ENCODE results near the gene SREBF2. TPM values are rescaled to one million over a fixed set of nuclear protein-coding genes. Genes with fewer than 3 reads are reported as not detected.

The SREBF2 gene
- total and polyA plus RNA-seq, 9 of the 15 experiments (the other 6 are each of a cell fraction or from before 2014, with no cell fraction given), result 1.1 to 84.2 (median 26.9) TPM

DNA sequence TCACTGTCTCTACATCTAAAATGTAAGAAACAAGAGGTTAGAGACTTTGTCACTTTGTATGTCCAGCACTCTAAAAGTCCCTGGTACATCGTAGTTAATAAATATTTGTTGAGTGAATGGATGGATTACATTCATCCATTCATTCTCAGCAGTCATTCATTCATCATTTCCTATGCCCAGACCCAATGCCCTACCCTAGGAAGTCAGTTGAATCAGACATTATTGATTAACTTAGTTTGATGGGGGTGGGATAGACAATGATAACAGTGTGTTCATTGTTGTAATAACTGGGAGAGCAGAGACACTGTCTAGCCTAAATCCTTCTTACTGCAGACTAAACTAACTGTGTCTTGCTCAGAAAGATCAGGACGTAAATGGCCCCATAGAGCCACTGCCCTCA lies 115.2 kb downstream of the SREBF2 start:
- no peaks in the 10 kb centered on the region for H3K27me3 ChIP-seq (ENCODE audit: control insufficient read depth in 2 of 2, insufficient read depth in 2 of 2, low read length in 2 of 2)
- H3K4me1 ChIP-seq (replicated peaks in 1 of 2; ENCODE audit: control insufficient read depth in 2 of 2, insufficient read depth in 2 of 2, low read length in 2 of 2), result peaks cover 8 to 25% of the 10 kb centered on the region in 2 experiments; a peak in 4 of 5 replicates
- H3K9ac ChIP-seq (ENCODE audit: insufficient read depth in 1 of 2, low read depth in 2 of 2, low read length in 2 of 2), result peak overlapping the region; percentile 84 to 99; a peak in 3 of 4 replicates
- FAIRE-seq (no peak), ATAC-seq (no peak), DNase-seq (ENCODE audit: extremely low read depth in 1 of 4, low spot score in 3 of 4) (no peak)
- H3K4me3 ChIP-seq, result no peak overlapping the region
- BruUV-seq (replicated peaks), result TSS peak; percentile 63
- intact Hi-C loops (cut with micrococcal nuclease), result no loop called here
- H3K27ac ChIP-seq (ENCODE audit: extremely low read depth, low read depth, low read length), result no peak overlapping the region
- POLR2A ChIA-PET, result interaction anchor here (0.6 kb wide), 1 partner anchor 528 kb away, joined by 3 read pairs; no protein-coding TSS in a partner anchor
- H3K79me2 ChIP-seq (ENCODE audit: control insufficient read depth, insufficient read depth, low read length), result peaks cover 28% of the 10 kb centered on the region
- CTCF ChIA-PET (ENCODE audit: low intra/inter-chr PET ratio), result no interaction called here
- H3K9me3 ChIP-seq (replicated peaks; ENCODE audit: control insufficient read depth, insufficient read depth, low read depth, low read length), result no peaks in the 10 kb centered on the region
- H2AFZ ChIP-seq (ENCODE audit: low read depth, low read length), result peak overlapping the region; percentile 95; the same call in 1 of the 2 replicates
- in situ Hi-C loops (cut with MboI), result no loop called here
- WGBS (ENCODE audit: insufficient coverage, low coverage, missing lambda C conversion rate), result 37% methylated on average over 2 of the region's 2 CpGs
- peak overlapping the region; percentile 91 for H3K4me2 ChIP-seq (ENCODE audit: insufficient read depth, low read length)
- H3K9me1 ChIP-seq (ENCODE audit: control insufficient read depth, insufficient read depth, low read length), result no peaks in the 10 kb centered on the region
- H4K20me1 ChIP-seq (replicated peaks; ENCODE audit: control insufficient read depth, insufficient read depth, low read length), result 0 out of 2 replicates have a peak, but pooled peaks cover 2% of the 10 kb centered on the region
- H3K36me3 ChIP-seq (ENCODE audit: control insufficient read depth, insufficient read depth, low read length), result peaks cover 24% of the 10 kb centered on the region
- TF ChIP-seq TOE1 (IDR thresholded peaks at IDR 0.05; ENCODE audit: borderline replicate concordance) (no peak), TOE1 (CRISPR knock-in tag; IDR thresholded peaks at IDR 0.05; ENCODE audit: borderline replicate concordance, low read depth) (no peak), NR2C2 (CRISPR knock-in tag; IDR thresholded peaks at IDR 0.05) (no peak), NR2C2 (tag; IDR thresholded peaks at IDR 0.05) (no peak), ZSCAN32 (CRISPR knock-in tag; IDR thresholded peaks at IDR 0.05) (no peak), PCBP1 (IDR thresholded peaks at IDR 0.05; ENCODE audit: low read depth, low read length, poor library complexity, severe bottlenecking) (no peak), SMC3 (conservative IDR thresholded peaks at IDR 0.05; ENCODE audit: insufficient read depth, low read depth, low read length) (no peak), SOX6 (IDR thresholded peaks at IDR 0.05) (no peak), MYBL2 (IDR thresholded peaks at IDR 0.05; ENCODE audit: low read depth) (no peak), MYBL2 (CRISPR knock-in tag; IDR thresholded peaks at IDR 0.05; ENCODE audit: borderline replicate concordance) (no peak), CEBPB (tag; IDR thresholded peaks at IDR 0.05) (no peak), PTRF (tag; IDR thresholded peaks at IDR 0.05) (no peak), ZNF316 (IDR thresholded peaks at IDR 0.05) (no peak), ZNF830 (CRISPR knock-in tag; IDR thresholded peaks at IDR 0.05) (no peak)
- TF ChIP-seq, protein P1, sequence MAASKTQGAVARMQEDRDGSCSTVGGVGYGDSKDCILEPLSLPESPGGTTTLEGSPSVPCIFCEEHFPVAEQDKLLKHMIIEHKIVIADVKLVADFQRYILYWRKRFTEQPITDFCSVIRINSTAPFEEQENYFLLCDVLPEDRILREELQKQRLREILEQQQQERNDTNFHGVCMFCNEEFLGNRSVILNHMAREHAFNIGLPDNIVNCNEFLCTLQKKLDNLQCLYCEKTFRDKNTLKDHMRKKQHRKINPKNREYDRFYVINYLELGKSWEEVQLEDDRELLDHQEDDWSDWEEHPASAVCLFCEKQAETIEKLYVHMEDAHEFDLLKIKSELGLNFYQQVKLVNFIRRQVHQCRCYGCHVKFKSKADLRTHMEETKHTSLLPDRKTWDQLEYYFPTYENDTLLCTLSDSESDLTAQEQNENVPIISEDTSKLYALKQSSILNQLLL (CRISPR knock-in tag; IDR thresholded peaks at IDR 0.05; ENCODE audit: borderline replicate concordance), result no peak
